H1 (cell line): Measurements from ENCODE around the gene TNFAIP2. TPM values are rescaled to one million over a fixed set of nuclear protein-coding genes. Genes with fewer than 3 reads are reported as not detected.
A peak's percentile ranks its signal among the peaks of the same experiment; 100 is the strongest.

Experiments used
- CTCF ChIA-PET: fragments of 300-600 bp; sonication (Branson Sonifier 250); formaldehyde crosslinking; loops from one replicate; lab custom pipeline; 2021; ENCODE audit not compliant: partially characterized antibody; lab: Charles Lee
- POLR2A ChIA-PET: fragments of 300-600 bp; sonication (Branson Sonifier 250); formaldehyde crosslinking; loops from one replicate; lab custom pipeline; 2021; ENCODE audit warnings: inconsistent platforms; ENCODE audit not compliant: partially characterized antibody; lab: Charles Lee
- DNase-seq, 2 experiments: peaks; one replicate each; pipeline versions ENCODE4 v3.0.0 to v3.0.0-alpha.2; 2010 to 2022; ENCODE audit warnings: low spot score in 2 of 2, low read depth in 1 of 2, mixed read lengths in 1 of 2
- FAIRE-seq: peaks from 2 replicates; lab custom pipeline; 2011; peaks lifted over from hg19 to GRCh38; lab: Jason Lieb, UNC
- H2AFZ ChIP-seq: 2 replicates; pipeline ENCODE4 v1.8.1; 2012; ENCODE audit warnings: low read length, inconsistent platforms
- H2AK5ac ChIP-seq: 2 replicates; pipeline ENCODE4 v1.6.1; 2013; ENCODE audit warnings: low read depth, low read length
- H2BK120ac ChIP-seq: replicated peaks from 2 replicates; pipeline ENCODE3; 2013; ENCODE audit warnings: low read depth, low read length, inconsistent platforms
- H2BK12ac ChIP-seq: 2 replicates; pipeline ENCODE4 v1.6.1; 2013; ENCODE audit warnings: low read depth, low read length
- H2BK15ac ChIP-seq: 2 replicates; pipeline ENCODE4 v1.6.1; 2013; ENCODE audit warnings: low read length
- H2BK20ac ChIP-seq: 2 replicates; pipeline ENCODE4 v1.6.1; 2013; ENCODE audit warnings: low read length
- H2BK5ac ChIP-seq: 2 replicates; pipeline ENCODE4 v1.6.1; 2013; ENCODE audit warnings: low read depth, low read length
- H3K14ac ChIP-seq: 2 replicates; pipeline ENCODE4 v1.6.1; 2013; ENCODE audit warnings: inconsistent platforms; ENCODE audit not compliant: insufficient read length
- H3K18ac ChIP-seq: 2 replicates; pipeline ENCODE4 v1.6.1; 2013; ENCODE audit warnings: low read length; ENCODE audit errors: extremely low read depth
- H3K23ac ChIP-seq: 2 replicates; pipeline ENCODE4 v1.6.1; 2013; ENCODE audit warnings: inconsistent platforms; ENCODE audit not compliant: insufficient read length
- H3K23me2 ChIP-seq: 2 replicates; pipeline ENCODE4 v1.6.1; 2013; ENCODE audit warnings: low read depth, low read length
- H3K27ac ChIP-seq: 2 replicates; pipeline ENCODE4 v1.6.1; 2011; ENCODE audit warnings: low read depth, low read length, inconsistent platforms
- H3K27me3 ChIP-seq, 4 experiments: replicated peaks in 1 of 4; 1 replicate in 1 of 4; 2 replicates in 3 of 4; pipeline versions ENCODE4 v1.6.1 to v1.8.1; 2011 to 2013; ENCODE audit warnings: low read length in 3 of 4, mild to moderate bottlenecking in 3 of 4, inconsistent platforms in 2 of 4, mixed read lengths in 2 of 4, moderate library complexity in 1 of 4; ENCODE audit not compliant: control insufficient read depth in 3 of 4, insufficient read depth in 3 of 4; ENCODE audit errors: extremely low read depth in 1 of 4
- H3K36me3 ChIP-seq, 4 experiments: 2 replicates each; pipeline versions ENCODE4 v1.6.1 to v1.8.1; 2011 to 2013; ENCODE audit warnings: mild to moderate bottlenecking in 4 of 4, low read length in 3 of 4, moderate library complexity in 2 of 4, control low read depth in 1 of 4, inconsistent platforms in 1 of 4; ENCODE audit not compliant: insufficient read depth in 4 of 4, control insufficient read depth in 2 of 4
- H3K4ac ChIP-seq: replicated peaks from 2 replicates; pipeline ENCODE3; 2013; ENCODE audit warnings: low read length, low read depth, mixed read lengths, inconsistent platforms; ENCODE audit not compliant: insufficient read length
- H3K4me1 ChIP-seq, 4 experiments: replicated peaks in 1 of 4; 1 replicate in 1 of 4; 2 replicates in 3 of 4; pipeline versions ENCODE4 v1.6.1 to v1.8.1; 2011 to 2013; ENCODE audit warnings: low read length in 3 of 4, inconsistent platforms in 2 of 4, mixed read lengths in 1 of 4; ENCODE audit not compliant: insufficient read depth in 4 of 4, control insufficient read depth in 3 of 4
- H3K4me2 ChIP-seq, 2 experiments: 2 replicates each; pipeline versions ENCODE4 v1.6.1 to v1.8.1; 2011 to 2013; ENCODE audit warnings: low read depth in 2 of 2, low read length in 2 of 2, control low read depth in 1 of 2, inconsistent platforms in 1 of 2, mild to moderate bottlenecking in 1 of 2; ENCODE audit not compliant: insufficient read depth in 1 of 2
- H3K4me3 ChIP-seq, 4 experiments: fragments of 200-600, 300-600 bp in 1 of 4; sonication (generic), shearing (Covaris generic), sonication (Bioruptor Twin) in 1 of 4; 2 replicates each; pipeline versions ENCODE4 v1.5.1 to v1.8.1; 2011 to 2016; ENCODE audit warnings: low read length in 4 of 4, low read depth in 3 of 4, control low read depth in 2 of 4, inconsistent platforms in 2 of 4, mild to moderate bottlenecking in 2 of 4, mixed read lengths in 1 of 4, moderate library complexity in 1 of 4; ENCODE audit not compliant: insufficient read depth in 2 of 4; ENCODE audit errors: extremely low read depth in 1 of 4
- H3K56ac ChIP-seq: replicated peaks from 2 replicates; pipeline ENCODE3; 2013; ENCODE audit warnings: low read depth, mild to moderate bottlenecking, mixed read lengths, low read length, inconsistent platforms; ENCODE audit not compliant: insufficient read length
- H3K79me1 ChIP-seq: 2 replicates; pipeline ENCODE4 v1.6.1; 2013; ENCODE audit warnings: low read depth, low read length, control low read depth
- H3K79me2 ChIP-seq, 2 experiments: 2 replicates each; pipeline versions ENCODE4 v1.6.1 to v1.8.1; 2012 to 2013; ENCODE audit warnings: low read length in 2 of 2, mild to moderate bottlenecking in 2 of 2, inconsistent platforms in 1 of 2; ENCODE audit not compliant: insufficient read depth in 2 of 2, control insufficient read depth in 1 of 2
- H3K9ac ChIP-seq, 4 experiments: replicated peaks in 1 of 4; 1 replicate in 1 of 4; 2 replicates in 3 of 4; pipeline versions ENCODE4 v1.6.1 to v1.8.1; 2011 to 2013; ENCODE audit warnings: low read depth in 3 of 4, low read length in 3 of 4, control low read depth in 2 of 4, mild to moderate bottlenecking in 2 of 4, moderate library complexity in 2 of 4, inconsistent platforms in 1 of 4; ENCODE audit errors: extremely low read depth in 1 of 4
- H3K9me3 ChIP-seq, 2 experiments: 2 replicates each; pipeline versions ENCODE4 v1.6.1 to v1.8.1; 2012 to 2013; ENCODE audit warnings: mild to moderate bottlenecking in 2 of 2, moderate library complexity in 2 of 2, control low read depth in 1 of 2, inconsistent platforms in 1 of 2, low read depth in 1 of 2, low read length in 1 of 2, mixed read lengths in 1 of 2; ENCODE audit not compliant: insufficient read depth in 2 of 2
- H4K20me1 ChIP-seq, 2 experiments: replicated peaks in 1 of 2; 2 replicates each; pipeline versions ENCODE3 to v1.8.1; 2011 to 2013; ENCODE audit warnings: inconsistent platforms in 2 of 2, low read length in 2 of 2, mild to moderate bottlenecking in 1 of 2; ENCODE audit not compliant: insufficient read depth in 2 of 2, control insufficient read depth in 1 of 2
- H4K5ac ChIP-seq: 2 replicates; pipeline ENCODE4 v1.6.1; 2013; ENCODE audit warnings: low read length, low read depth, mixed read lengths, inconsistent platforms; ENCODE audit not compliant: insufficient read length
- H4K8ac ChIP-seq: 2 replicates; pipeline ENCODE4 v1.8.0; 2013; ENCODE audit warnings: mild to moderate bottlenecking, moderate library complexity, low read length, inconsistent platforms; ENCODE audit not compliant: insufficient read depth; ENCODE audit errors: extremely low read depth
- H4K91ac ChIP-seq: replicated peaks from 2 replicates; pipeline ENCODE3; 2013; ENCODE audit warnings: low read length, mixed read lengths, inconsistent platforms; ENCODE audit not compliant: insufficient read length
- CHD1 ChIP-seq: IDR thresholded peaks from 2 replicates; pipeline ENCODE4 v1.6.1; 2012; ENCODE audit warnings: low read depth, low read length, improper control_type of control experiment
- CREB1 ChIP-seq: IDR thresholded peaks from 2 replicates; pipeline ENCODE4 v1.6.1; 2012; ENCODE audit warnings: inconsistent platforms
- EZH2 ChIP-seq: fragments of 200-600 bp; sonication (generic); IDR thresholded peaks from 2 replicates; pipeline ENCODE4 v1.7.1; 2012; ENCODE audit warnings: low read depth, mild to moderate bottlenecking, moderate library complexity, low read length, inconsistent platforms; ENCODE audit not compliant: severe bottlenecking
- FOSL1 ChIP-seq: IDR thresholded peaks from 2 replicates; pipeline ENCODE4 v1.6.1; 2011; ENCODE audit warnings: mild to moderate bottlenecking, low read depth, low read length, moderate library complexity; ENCODE audit not compliant: insufficient read depth
- NANOG ChIP-seq: IDR thresholded peaks from 2 replicates; pipeline ENCODE4 v1.6.1; 2011; ENCODE audit warnings: low read length, low read depth, mild to moderate bottlenecking, inconsistent platforms; ENCODE audit not compliant: insufficient read depth, poor library complexity, severe bottlenecking
- POLR2A ChIP-seq, 2 experiments: IDR thresholded peaks; 1 replicate in 1 of 2; 2 replicates in 1 of 2; pipeline ENCODE4 v1.6.1; 2011; ENCODE audit warnings: low read depth in 2 of 2, low read length in 2 of 2, mild to moderate bottlenecking in 2 of 2; ENCODE audit errors: control extremely low read depth in 1 of 2
- POLR2AphosphoS5 ChIP-seq: IDR thresholded peaks from 2 replicates; pipeline ENCODE4 v1.6.1; 2011; ENCODE audit warnings: low read depth, low read length
- RAD21 ChIP-seq, 2 experiments: IDR thresholded peaks in 1 of 2; conservative IDR thresholded peaks in 1 of 2; 2 replicates each; pipeline ENCODE4 v1.6.1; 2011; ENCODE audit warnings: low read depth in 2 of 2, low read length in 2 of 2, improper control_type of control experiment in 1 of 2, inconsistent platforms in 1 of 2, mild to moderate bottlenecking in 1 of 2, moderate library complexity in 1 of 2
- RBBP5 ChIP-seq: IDR thresholded peaks from 2 replicates; pipeline ENCODE4 v1.7.1; 2012; ENCODE audit warnings: low read depth, mild to moderate bottlenecking, inconsistent platforms, low read length, moderate library complexity, borderline replicate concordance
- SIX5 ChIP-seq: IDR thresholded peaks from 2 replicates; pipeline ENCODE4 v1.6.1; 2011; ENCODE audit warnings: mild to moderate bottlenecking, low read depth, low read length
- SP2 ChIP-seq: IDR thresholded peaks from 2 replicates; pipeline ENCODE4 v1.6.1; 2012; ENCODE audit warnings: mild to moderate bottlenecking, low read length, inconsistent platforms
- SP4 ChIP-seq: IDR thresholded peaks from 2 replicates; pipeline ENCODE4 v1.6.1; 2012; ENCODE audit warnings: low read length, inconsistent platforms
- SRF ChIP-seq: IDR thresholded peaks from 2 replicates; pipeline ENCODE4 v1.6.1; 2011; ENCODE audit warnings: mild to moderate bottlenecking, low read depth, low read length, moderate library complexity
- SUZ12 ChIP-seq: fragments of 200-600 bp; sonication (generic); IDR thresholded peaks from 2 replicates; pipeline ENCODE4 v1.6.1; 2012; ENCODE audit warnings: mild to moderate bottlenecking, inconsistent platforms, low read length, moderate library complexity, mixed read lengths
- TEAD4 ChIP-seq: IDR thresholded peaks from 2 replicates; pipeline ENCODE4 v1.6.1; 2012; ENCODE audit warnings: low read depth, low read length, inconsistent platforms, mixed read lengths
- WGBS, 2 experiments: shearing (Covaris generic) in 1 of 2; methylation state at CpG; one replicate each; pipeline versions ENCODE4 v1.1.6 to v1.1.7; 2013 to 2015; ENCODE audit warnings: low lambda C conversion rate in 2 of 2, mixed read lengths in 2 of 2, inconsistent platforms in 1 of 2, low coverage in 1 of 2, missing lambda C conversion rate in 1 of 2; ENCODE audit not compliant: insufficient replicate concordance in 2 of 2, insufficient coverage in 1 of 2, insufficient read length in 1 of 2; ENCODE audit errors: extremely low coverage in 1 of 2, missing lambda C conversion rate in 1 of 2; 5-methylcytosine and 5-hydroxymethylcytosine counted together
- polyA plus RNA-seq, 7 experiments: library from polyadenylated mRNA; depleted of rRNA in 3 of 7; stranded (reverse) in 5 of 7; unstranded in 2 of 7; fragments of >200 nt in 5 of 7; fragments of 200-250 nt in 2 of 7; gene quantifications; 1 replicate in 5 of 7; 2 replicates in 1 of 7; 4 replicates in 1 of 7; pipeline versions ENCODE4 v1.2.1 to v1.2.3, GENCODE V29; 2011 to 2013; ENCODE audit warnings: missing spikeins in 2 of 7, mixed read lengths in 2 of 7
- total RNA-seq: library from RNA; stranded (reverse); fragmentation: NEBNext Ultra II Directional; extraction: Animal tissue kit (Norgen Biotek cat#: 25700); gene quantifications from 2 replicates; pipeline ENCODE4 v1.2.1, GENCODE V29; 2021

Gene TNFAIP2
- total and polyA plus RNA-seq, 2 of the 8 experiments (the other 6 are each of a cell fraction or from before 2014, with no cell fraction given), result 28.3 to 34.5 TPM

DNA sequence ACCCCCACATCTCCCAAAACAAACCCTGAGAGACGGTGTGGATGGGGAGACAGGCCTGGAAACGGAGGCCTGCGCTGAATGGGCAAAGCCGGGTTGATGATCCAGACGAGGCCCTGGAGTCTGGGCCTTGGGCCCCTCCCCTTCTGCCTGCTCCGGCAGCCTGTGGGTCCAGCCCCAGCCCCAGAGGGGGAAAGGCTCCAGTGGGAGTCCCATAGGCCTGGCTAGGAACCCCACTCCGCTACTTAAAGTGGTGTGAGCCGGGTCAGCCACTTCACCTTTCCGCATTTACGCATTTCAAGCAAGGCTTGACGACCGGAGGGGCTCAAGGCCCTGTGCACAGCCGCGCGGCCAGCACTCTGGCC lies 695 bp upstream of the TNFAIP2 start:
- DNase-seq, result peak in 1 of 2 experiments; percentile 85
- no peak for FAIRE-seq
- peak overlapping the region; percentile 9 for H3K56ac ChIP-seq
- H3K4me1 ChIP-seq, result peaks cover 0 to 38% (median 27%) of the 10 kb centered on the region in 4 experiments; a peak in 6 of 7 replicates
- peaks cover 0 to 39% (median 28%) of the 10 kb centered on the region in 4 experiments; a peak in 6 of 7 replicates for H3K27me3 ChIP-seq
- no peaks in the 10 kb centered on the region for H3K79me2 ChIP-seq
- H3K9ac ChIP-seq, result no peak overlapping the region; a peak in 1 of 7 replicates
- ChIA-PET POLR2A (no interaction called here), CTCF (interaction anchor here (18.4 kb wide), 1 partner anchor 20 kb away, joined by 276 read pairs; no protein-coding TSS in a partner anchor)
- no peak overlapping the region; the same call in 1 of the 2 replicates for H2AK5ac ChIP-seq
- no peak overlapping the region for H4K8ac ChIP-seq
- H3K14ac ChIP-seq, result no peak overlapping the region
- peaks cover 4% of the 10 kb centered on the region; the same call in 1 of the 2 replicates for H3K23me2 ChIP-seq
- peak overlapping the region; percentile 61 for H2BK120ac ChIP-seq
- H2BK20ac ChIP-seq, result peak overlapping the region; percentile 80; the same call in 1 of the 2 replicates
- H3K4me2 ChIP-seq, result peak overlapping the region; percentile 68 to 83
- no peak overlapping the region for H3K23ac ChIP-seq
- no peak overlapping the region for H3K27ac ChIP-seq
- peaks cover 6 to 7% of the 10 kb centered on the region in 2 experiments for H4K20me1 ChIP-seq
- H3K4me3 ChIP-seq, result peak overlapping the region in 3 of 4 experiments; percentile 32 to 62 (median 36); a peak in 3 of 8 replicates
- H2AFZ ChIP-seq, result no peak overlapping the region; the same call in 1 of the 2 replicates
- peak overlapping the region; percentile 83 for H3K18ac ChIP-seq
- no peak overlapping the region for H4K91ac ChIP-seq
- peak overlapping the region; percentile 75; the same call in 1 of the 2 replicates for H2BK5ac ChIP-seq
- H2BK15ac ChIP-seq, result no peak overlapping the region; the same call in 1 of the 2 replicates
- H3K36me3 ChIP-seq, result no peaks in the 10 kb centered on the region
- H3K79me1 ChIP-seq, result no peaks in the 10 kb centered on the region
- WGBS, 2 experiments, result 13% methylated on average over 15 of the region's 15 CpGs; no CpG with 5 or more reads in 1 of the 2 experiments
- H3K4ac ChIP-seq, result no peak overlapping the region
- H3K9me3 ChIP-seq, result no peaks in the 10 kb centered on the region
- H4K5ac ChIP-seq, result no peak overlapping the region
- H2BK12ac ChIP-seq, result peak overlapping the region; percentile 75
- TF ChIP-seq TEAD4, result no peak
- no peak for TF ChIP-seq POLR2AphosphoS5
- TF ChIP-seq RBBP5, result no peak
- no peak for TF ChIP-seq SIX5
- no peak for TF ChIP-seq NANOG
- TF ChIP-seq SUZ12, result 0 out of 2 replicates have a peak, but pooled peaks have one; percentile 25
- no peak for TF ChIP-seq SP2
- peak; percentile 53 for TF ChIP-seq EZH2
- no peak for TF ChIP-seq POLR2A (IDR thresholded peaks at IDR 0.05; ENCODE audit: control extremely low read depth in 1 of 2, low read depth in 2 of 2, low read length in 2 of 2)
- no peak for TF ChIP-seq CREB1
- TF ChIP-seq SRF, result no peak
- TF ChIP-seq RAD21 (IDR thresholded peaks at IDR 0.05 in 1 of 2, conservative IDR thresholded peaks at IDR 0.05 in 1 of 2; ENCODE audit: low read depth in 2 of 2, low read length in 2 of 2), result no peak
- no peak for TF ChIP-seq CHD1
- no peak for TF ChIP-seq FOSL1
- TF ChIP-seq SP4, result no peak
